ENCODE measurements around the gene AFF3. TPM values are rescaled to one million over a fixed set of nuclear protein-coding genes. Genes with fewer than 3 reads are reported as not detected.

AFF3 gene
- total and polyA plus RNA-seq, 3 experiments from 2014 or later = 0.48 to 1.3 (median 0.53) TPM

GRCh38 chr2:99605036-99605435, 537.4 kb downstream of the AFF3 start:
- ChIA-PET CTCF (no interaction called here), POLR2A (no interaction called here)
- no peak overlapping the region for H3K4me3 Mint-ChIP-seq
- H3K4me3 ChIP-seq (ENCODE audit: low read length) = no peak overlapping the region
- DNase-seq = no peak
- H3K4me1 ChIP-seq (ENCODE audit: insufficient read depth, low read length) = no peaks in the 10 kb centered on the region
- no peaks in the 10 kb centered on the region for H3K9me3 ChIP-seq (ENCODE audit: low read length)
- H3K27ac ChIP-seq (ENCODE audit: low read depth, low read length) = no peak overlapping the region
- H3K27ac Mint-ChIP-seq = no peak overlapping the region
- H3K9me3 Mint-ChIP-seq = no peaks in the 10 kb centered on the region
- no peaks in the 10 kb centered on the region for H3K4me1 Mint-ChIP-seq
- no peaks in the 10 kb centered on the region for H3K36me3 ChIP-seq (ENCODE audit: insufficient read depth, low read length)
- H3K36me3 Mint-ChIP-seq = no peaks in the 10 kb centered on the region
- H3K27me3 ChIP-seq (ENCODE audit: insufficient read depth, low read length, poor library complexity, severe bottlenecking) = no peaks in the 10 kb centered on the region
- H3K27me3 Mint-ChIP-seq = peaks cover 3 to 10% of the 10 kb centered on the region in 2 donors

DNA sequence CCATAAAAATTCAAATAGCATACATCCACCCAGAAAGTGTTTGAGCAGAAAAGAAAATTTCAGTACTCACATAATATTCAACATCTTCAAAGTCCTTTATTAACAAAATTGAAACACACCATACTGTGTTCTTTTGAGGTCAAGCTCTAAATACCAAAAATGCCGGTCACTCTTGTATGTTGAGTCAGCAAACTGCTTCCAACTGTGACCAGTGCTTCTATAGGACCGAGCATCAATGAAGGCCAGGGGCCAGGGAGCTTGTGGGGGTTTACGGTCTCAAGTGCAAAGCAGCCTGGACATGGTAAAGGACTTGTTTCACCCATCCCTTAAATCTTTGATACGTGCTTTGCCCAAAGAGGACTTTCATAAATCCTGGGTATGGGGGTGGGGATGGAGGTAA, 539.9 kb downstream of the AFF3 start:
- Histone ChIP-seq H3K4me3 (ENCODE audit: low read length) (no peak overlapping the region), H3K36me3 (ENCODE audit: insufficient read depth, low read length) (no peaks in the 10 kb centered on the region), H3K9me3 (ENCODE audit: low read length) (no peaks in the 10 kb centered on the region), H3K27ac (ENCODE audit: low read depth, low read length) (no peak overlapping the region), H3K4me1 (ENCODE audit: insufficient read depth, low read length) (no peaks in the 10 kb centered on the region), H3K27me3 (ENCODE audit: insufficient read depth, low read length, poor library complexity, severe bottlenecking) (no peaks in the 10 kb centered on the region)
- Mint-ChIP-seq H3K4me3 (no peak overlapping the region), H3K27ac (no peak overlapping the region), H3K36me3 (no peaks in the 10 kb centered on the region), H3K4me1 (no peaks in the 10 kb centered on the region), H3K27me3 (peaks cover 3 to 13% of the 10 kb centered on the region in 2 donors), H3K9me3 (no peaks in the 10 kb centered on the region)
- POLR2A ChIA-PET = no interaction called here
- CTCF ChIA-PET = no interaction called here
- DNase-seq = no peak

DNA sequence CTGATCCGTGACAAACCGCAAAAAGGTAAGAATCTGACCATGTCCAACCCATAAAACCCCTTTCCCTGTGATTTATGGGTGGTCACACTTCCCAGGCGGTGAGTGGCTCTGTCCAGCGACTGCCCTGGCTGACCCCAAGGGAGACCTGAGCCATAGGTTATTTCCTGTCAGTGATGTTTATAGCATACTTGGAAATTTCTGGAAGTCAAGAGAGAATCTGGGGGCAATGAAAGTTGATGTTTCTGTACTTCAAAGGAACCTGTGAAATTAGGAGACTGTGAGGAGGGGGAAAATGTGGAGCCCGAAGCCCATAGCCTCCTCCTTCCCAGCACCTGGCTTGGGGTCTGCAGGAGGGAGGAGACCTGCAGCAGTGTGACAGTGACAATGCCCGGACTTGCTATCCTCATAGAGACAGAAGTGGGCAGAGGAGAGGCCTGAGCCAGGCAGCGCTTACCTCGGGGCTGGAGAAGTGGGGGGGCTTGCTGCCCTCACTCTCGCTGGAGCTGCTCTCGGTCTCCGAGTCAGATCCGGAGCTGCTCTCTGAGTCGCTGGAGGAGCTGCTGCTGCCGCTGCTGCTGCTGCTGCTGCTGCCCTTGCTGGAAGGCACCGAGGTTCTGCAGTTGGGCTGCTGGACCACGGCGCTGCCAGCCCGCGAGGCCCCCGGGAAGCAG, 541.3 kb downstream of the AFF3 start:
- ChIA-PET CTCF (no interaction called here), POLR2A (no interaction called here)

DNA sequence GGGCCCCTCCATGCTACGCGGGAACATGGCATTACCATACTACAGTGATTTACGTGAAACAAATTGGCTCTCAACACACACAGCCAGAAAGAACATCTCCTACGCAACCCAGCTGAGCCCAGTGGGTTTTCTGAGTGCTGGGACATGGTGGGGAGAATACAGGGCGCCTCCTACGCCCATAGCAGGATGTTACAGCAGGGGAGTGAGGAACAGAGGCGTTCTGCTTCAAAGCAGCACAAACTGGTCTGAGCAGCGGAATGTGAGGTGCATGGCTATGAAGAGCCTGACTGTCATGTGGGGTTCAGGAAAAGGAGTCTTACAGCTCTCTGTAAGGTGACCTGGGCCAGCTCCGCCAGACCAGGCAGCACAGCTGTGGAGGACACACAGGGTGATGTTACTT, 543.9 kb downstream of the AFF3 start:
- H3K27me3 ChIP-seq (ENCODE audit: insufficient read depth, low read length, poor library complexity, severe bottlenecking) = no peaks in the 10 kb centered on the region
- H3K4me1 ChIP-seq (ENCODE audit: insufficient read depth, low read length) = no peaks in the 10 kb centered on the region
- no peaks in the 10 kb centered on the region for H3K36me3 Mint-ChIP-seq
- no peaks in the 10 kb centered on the region for H3K4me1 Mint-ChIP-seq
- peaks cover 3 to 13% of the 10 kb centered on the region in 2 donors for H3K27me3 Mint-ChIP-seq
- H3K27ac ChIP-seq (ENCODE audit: low read depth, low read length) = no peak overlapping the region
- no peaks in the 10 kb centered on the region for H3K9me3 Mint-ChIP-seq
- H3K9me3 ChIP-seq (ENCODE audit: low read length) = no peaks in the 10 kb centered on the region
- ChIA-PET POLR2A (no interaction called here), CTCF (no interaction called here)
- no peak for DNase-seq
- no peaks in the 10 kb centered on the region for H3K36me3 ChIP-seq (ENCODE audit: insufficient read depth, low read length)
- H3K4me3 ChIP-seq (ENCODE audit: low read length) = no peak overlapping the region
- H3K27ac Mint-ChIP-seq = no peak overlapping the region
- H3K4me3 Mint-ChIP-seq = no peak overlapping the region

More for the DNA sequence above, 541.3 kb downstream of the AFF3 start:
- H3K27me3 Mint-ChIP-seq = peaks cover 3 to 13% of the 10 kb centered on the region in 2 donors
- no peaks in the 10 kb centered on the region for H3K9me3 Mint-ChIP-seq
- H3K4me3 ChIP-seq (ENCODE audit: low read length) = no peak overlapping the region
- no peak for DNase-seq
- no peaks in the 10 kb centered on the region for H3K4me1 ChIP-seq (ENCODE audit: insufficient read depth, low read length)
- H3K4me1 Mint-ChIP-seq = no peaks in the 10 kb centered on the region
- H3K36me3 ChIP-seq (ENCODE audit: insufficient read depth, low read length) = no peaks in the 10 kb centered on the region
- H3K36me3 Mint-ChIP-seq = no peaks in the 10 kb centered on the region
- no peaks in the 10 kb centered on the region for H3K9me3 ChIP-seq (ENCODE audit: low read length)
- no peak overlapping the region for H3K27ac ChIP-seq (ENCODE audit: low read depth, low read length)
- H3K4me3 Mint-ChIP-seq = no peak overlapping the region
- H3K27ac Mint-ChIP-seq = peak overlapping the region in 1 of 8 donors; percentile 3
- no peaks in the 10 kb centered on the region for H3K27me3 ChIP-seq (ENCODE audit: insufficient read depth, low read length, poor library complexity, severe bottlenecking)

DNA sequence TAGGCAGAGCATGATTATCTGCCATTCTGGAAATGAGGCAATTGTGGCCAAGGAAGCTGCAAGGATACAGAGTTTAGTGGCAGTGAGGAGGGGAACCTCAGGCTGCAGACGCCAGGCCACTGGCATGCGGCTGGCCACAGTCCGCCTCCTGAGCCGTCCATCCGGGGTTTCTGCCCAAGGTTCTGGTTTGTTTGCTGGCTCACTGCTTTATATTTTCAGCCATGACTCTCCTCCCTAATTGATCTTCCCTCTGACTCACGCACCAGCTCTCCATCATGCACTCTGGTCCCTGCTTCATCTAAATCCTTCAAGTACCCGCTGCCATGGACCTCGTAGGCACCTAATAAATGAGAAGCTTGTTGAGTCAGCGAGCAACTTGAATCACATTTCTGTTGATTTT, 544.8 kb downstream of the AFF3 start:
- Mint-ChIP-seq H3K27me3 (peaks cover 3 to 9% of the 10 kb centered on the region in 2 donors), H3K27ac (no peak overlapping the region), H3K4me1 (no peaks in the 10 kb centered on the region), H3K36me3 (no peaks in the 10 kb centered on the region), H3K9me3 (no peaks in the 10 kb centered on the region), H3K4me3 (no peak overlapping the region)
- Histone ChIP-seq H3K4me1 (ENCODE audit: insufficient read depth, low read length) (no peaks in the 10 kb centered on the region), H3K27me3 (ENCODE audit: insufficient read depth, low read length, poor library complexity, severe bottlenecking) (no peaks in the 10 kb centered on the region), H3K27ac (ENCODE audit: low read depth, low read length) (no peak overlapping the region), H3K9me3 (ENCODE audit: low read length) (no peaks in the 10 kb centered on the region), H3K4me3 (ENCODE audit: low read length) (no peak overlapping the region), H3K36me3 (ENCODE audit: insufficient read depth, low read length) (no peaks in the 10 kb centered on the region)
- ChIA-PET CTCF (no interaction called here), POLR2A (no interaction called here)
- no peak for DNase-seq

- no peak overlapping the region for H3K27ac ChIP-seq (ENCODE audit: low read depth, low read length)
- POLR2A ChIA-PET = no interaction called here
- peaks cover 0 to 4% of the 10 kb centered on the region in 2 donors for H3K27me3 Mint-ChIP-seq
- no peak overlapping the region for H3K4me3 ChIP-seq (ENCODE audit: low read length)
- no peaks in the 10 kb centered on the region for H3K4me1 Mint-ChIP-seq
- H3K27ac Mint-ChIP-seq = no peak overlapping the region
- no peaks in the 10 kb centered on the region for H3K36me3 ChIP-seq (ENCODE audit: insufficient read depth, low read length)
- DNase-seq = no peak
- no peaks in the 10 kb centered on the region for H3K9me3 ChIP-seq (ENCODE audit: low read length)
- no peaks in the 10 kb centered on the region for H3K4me1 ChIP-seq (ENCODE audit: insufficient read depth, low read length)
- H3K36me3 Mint-ChIP-seq = no peaks in the 10 kb centered on the region
- no peaks in the 10 kb centered on the region for H3K9me3 Mint-ChIP-seq
- no peak overlapping the region for H3K4me3 Mint-ChIP-seq
- no peaks in the 10 kb centered on the region for H3K27me3 ChIP-seq (ENCODE audit: insufficient read depth, low read length, poor library complexity, severe bottlenecking)
- CTCF ChIA-PET = no interaction called here
These were observed 547.0 kb downstream of the AFF3 start for GRCh38 chr2:99595373-99595772.

DNA sequence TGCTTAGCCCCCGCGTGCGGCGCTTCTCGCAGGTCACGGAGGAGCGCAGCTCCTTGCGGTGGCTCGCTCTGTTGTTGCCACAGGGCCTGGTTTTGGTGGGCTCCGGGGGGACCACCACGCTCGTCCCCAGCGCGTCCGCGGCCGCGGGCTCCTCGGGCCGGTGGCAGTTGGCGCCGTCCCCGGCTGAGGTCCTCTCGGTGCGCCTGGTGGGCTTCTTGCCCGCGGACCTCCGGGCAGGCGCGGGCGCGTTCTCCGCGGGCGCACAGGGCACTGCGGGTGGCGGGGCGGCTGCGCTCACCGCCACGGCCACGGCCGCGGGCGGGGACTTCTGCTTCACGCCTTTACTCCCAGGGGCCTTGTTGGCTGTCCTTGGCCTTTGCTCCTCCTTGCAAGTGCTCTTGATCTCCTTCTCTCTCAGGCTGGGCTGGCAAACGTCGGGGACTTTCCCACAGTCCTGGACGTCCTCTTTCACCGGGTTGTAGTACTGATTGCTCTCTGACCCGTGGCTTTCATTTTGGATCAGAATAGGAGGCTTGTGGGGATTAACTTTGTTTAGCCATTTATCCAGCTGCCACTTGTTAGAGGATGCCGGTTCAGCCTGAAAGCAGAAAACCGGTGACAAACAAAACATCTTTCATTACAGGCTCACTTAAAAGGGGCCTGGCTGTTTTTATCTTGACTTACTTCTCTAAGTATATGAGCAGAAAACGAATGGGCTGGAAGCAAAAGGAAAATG, 548.5 kb downstream of the AFF3 start:
- Histone ChIP-seq H3K27me3 (ENCODE audit: insufficient read depth, low read length, poor library complexity, severe bottlenecking) (no peaks in the 10 kb centered on the region), H3K4me1 (ENCODE audit: insufficient read depth, low read length) (no peaks in the 10 kb centered on the region), H3K27ac (ENCODE audit: low read depth, low read length) (no peak overlapping the region), H3K4me3 (ENCODE audit: low read length) (no peak overlapping the region), H3K36me3 (ENCODE audit: insufficient read depth, low read length) (no peaks in the 10 kb centered on the region), H3K9me3 (ENCODE audit: low read length) (no peaks in the 10 kb centered on the region)
- no peaks in the 10 kb centered on the region for H3K36me3 Mint-ChIP-seq
- ChIA-PET CTCF (no interaction called here), POLR2A (no interaction called here)
- no peaks in the 10 kb centered on the region for H3K4me1 Mint-ChIP-seq
- no peaks in the 10 kb centered on the region for H3K27me3 Mint-ChIP-seq
- DNase-seq = no peak
- no peak overlapping the region for H3K27ac Mint-ChIP-seq
- no peak overlapping the region for H3K4me3 Mint-ChIP-seq
- H3K9me3 Mint-ChIP-seq = no peaks in the 10 kb centered on the region

GRCh38 chr2:99576775-99577174, 565.6 kb downstream of the AFF3 start:
- DNase-seq = no peak
- Mint-ChIP-seq H3K9me3 (no peaks in the 10 kb centered on the region), H3K4me1 (no peaks in the 10 kb centered on the region), H3K27me3 (peaks cover 6 to 7% of the 10 kb centered on the region in 2 donors), H3K36me3 (no peaks in the 10 kb centered on the region), H3K27ac (no peak overlapping the region), H3K4me3 (no peak overlapping the region)
- no peak overlapping the region for H3K4me3 ChIP-seq (ENCODE audit: low read length)
- H3K4me1 ChIP-seq (ENCODE audit: insufficient read depth, low read length) = no peaks in the 10 kb centered on the region
- H3K36me3 ChIP-seq (ENCODE audit: insufficient read depth, low read length) = no peaks in the 10 kb centered on the region
- no peaks in the 10 kb centered on the region for H3K27me3 ChIP-seq (ENCODE audit: insufficient read depth, low read length, poor library complexity, severe bottlenecking)
- no peak overlapping the region for H3K27ac ChIP-seq (ENCODE audit: low read depth, low read length)
- CTCF ChIA-PET = no interaction called here
- H3K9me3 ChIP-seq (ENCODE audit: low read length) = no peaks in the 10 kb centered on the region
- POLR2A ChIA-PET = no interaction called here

Measured in CD8-positive, alpha-beta memory T cell (primary cell).